Esophagus muscularis mucosa (tissue), 3 donors: ENCODE data around the gene LACC1.

Source experiments
- POLR2A ChIP-seq: fragments of 450-650 bp; IDR thresholded peaks from one replicate; pipeline ENCODE4 v1.6.1; 2017; ENCODE audit warnings: antibody characterized with exemption, moderate library complexity, mild to moderate bottlenecking, low read depth
- POLR2AphosphoS5 ChIP-seq, 2 donors: sonication (generic); formaldehyde crosslinking; IDR thresholded peaks; one replicate each; pipeline ENCODE4 v1.6.1; 2017; ENCODE audit warnings: antibody characterized with exemption in 2 of 2
- TF ChIP-seq, protein P1 (sequence below), 3 experiments: fragments of 200-600 bp in 2 of 3; fragments of 450-650 bp in 1 of 3; sonication (generic) in 2 of 3; IDR thresholded peaks; one replicate each; pipeline ENCODE4 v1.5.1; 2017 to 2019; ENCODE audit warnings: antibody characterized with exemption in 3 of 3, mild to moderate bottlenecking in 2 of 3, moderate library complexity in 1 of 3

GRCh38 chr13:43876366-43876765 lies 3.3 kb upstream of the LACC1 start:
- TF ChIP-seq POLR2A = no peak
- no peak for TF ChIP-seq POLR2AphosphoS5 (IDR thresholded peaks at IDR 0.05)
- TF ChIP-seq, protein P1, sequence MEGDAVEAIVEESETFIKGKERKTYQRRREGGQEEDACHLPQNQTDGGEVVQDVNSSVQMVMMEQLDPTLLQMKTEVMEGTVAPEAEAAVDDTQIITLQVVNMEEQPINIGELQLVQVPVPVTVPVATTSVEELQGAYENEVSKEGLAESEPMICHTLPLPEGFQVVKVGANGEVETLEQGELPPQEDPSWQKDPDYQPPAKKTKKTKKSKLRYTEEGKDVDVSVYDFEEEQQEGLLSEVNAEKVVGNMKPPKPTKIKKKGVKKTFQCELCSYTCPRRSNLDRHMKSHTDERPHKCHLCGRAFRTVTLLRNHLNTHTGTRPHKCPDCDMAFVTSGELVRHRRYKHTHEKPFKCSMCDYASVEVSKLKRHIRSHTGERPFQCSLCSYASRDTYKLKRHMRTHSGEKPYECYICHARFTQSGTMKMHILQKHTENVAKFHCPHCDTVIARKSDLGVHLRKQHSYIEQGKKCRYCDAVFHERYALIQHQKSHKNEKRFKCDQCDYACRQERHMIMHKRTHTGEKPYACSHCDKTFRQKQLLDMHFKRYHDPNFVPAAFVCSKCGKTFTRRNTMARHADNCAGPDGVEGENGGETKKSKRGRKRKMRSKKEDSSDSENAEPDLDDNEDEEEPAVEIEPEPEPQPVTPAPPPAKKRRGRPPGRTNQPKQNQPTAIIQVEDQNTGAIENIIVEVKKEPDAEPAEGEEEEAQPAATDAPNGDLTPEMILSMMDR (IDR thresholded peaks at IDR 0.05) = no peak
